Activated B cell treated with CpG ODN at 0.5 μM for 24 hours (primary cell): ENCODE data around the gene MYORG. TPM values are rescaled to one million over a fixed set of nuclear protein-coding genes. Genes with fewer than 3 reads are reported as not detected.

Experiments
- ATAC-seq: fragments of 200-7000 bp; cut with Tn5 transposase; one replicate; pipeline ENCODE4 v1.10.0; 2021; ENCODE audit warnings: low read depth, mild to moderate bottlenecking, moderate library complexity
- CTCF ChIA-PET: fragments of 350-600 bp; sonication (Branson Sonifier 250); formaldehyde crosslinking; loops from one replicate; lab custom pipeline; 2021; ENCODE audit warnings: antibody characterized with exemption; lab: Charles Lee
- POLR2A ChIA-PET: fragments of 350-600 bp; sonication (Branson Sonifier 250); formaldehyde crosslinking; loops from one replicate; lab custom pipeline; 2021; ENCODE audit warnings: antibody characterized with exemption; lab: Charles Lee
- DNase-seq: peaks from one replicate; pipeline ENCODE4 v3.0.0; 2022
- H3K27ac Mint-ChIP-seq: one replicate; pipeline ENCODE4 v1.8.0; 2020; ENCODE audit warnings: mixed read lengths
- H3K27me3 Mint-ChIP-seq: one replicate; pipeline ENCODE4 v1.8.0; 2021; ENCODE audit warnings: mixed read lengths
- H3K36me3 Mint-ChIP-seq: one replicate; pipeline ENCODE4 v1.8.0; 2021; ENCODE audit warnings: low read depth, mixed read lengths
- H3K4me1 Mint-ChIP-seq: one replicate; pipeline ENCODE4 v1.8.0; 2021; ENCODE audit warnings: mixed read lengths
- H3K4me3 Mint-ChIP-seq: one replicate; pipeline ENCODE4 v1.8.0; 2020; ENCODE audit warnings: mild to moderate bottlenecking, mixed read lengths
- H3K9me3 Mint-ChIP-seq: one replicate; pipeline ENCODE4 v1.8.0; 2020; ENCODE audit warnings: mixed read lengths
- CTCF ChIP-seq: fragments of 200-600 bp; IDR thresholded peaks from one replicate; pipeline ENCODE4 v1.8.0; 2022; ENCODE audit warnings: antibody characterized with exemption, mild to moderate bottlenecking
- intact Hi-C: fragments of 100-400 bp; cut with micrococcal nuclease; formaldehyde crosslinking; loops from one replicate; pipeline ENCODE4 v1.15.1; 2024
- total RNA-seq: library from RNA; stranded (reverse); gene quantifications from 2 replicates; pipeline ENCODE4 v1.2.3, GENCODE V29; 2022

MYORG gene
- total RNA-seq, 1 donor from 2014 or later: 0.24 TPM

GRCh38 chr9:34373749-34374148, 2.9 kb downstream of the MYORG start:
- no peaks in the 10 kb centered on the region for H3K36me3 Mint-ChIP-seq
- no peak overlapping the region for H3K4me3 Mint-ChIP-seq
- TF ChIP-seq CTCF: no peak
- H3K4me1 Mint-ChIP-seq: peaks cover 17% of the 10 kb centered on the region
- intact Hi-C loops: no loop called here
- DNase-seq (no peak), ATAC-seq (no peak)
- H3K27ac Mint-ChIP-seq: no peak overlapping the region
- H3K9me3 Mint-ChIP-seq: no peaks in the 10 kb centered on the region
- no peaks in the 10 kb centered on the region for H3K27me3 Mint-ChIP-seq
- CTCF ChIA-PET: no interaction called here
- POLR2A ChIA-PET: interaction anchor here (0.6 kb wide), 1 partner anchor 561 kb away, joined by 5 read pairs; no protein-coding TSS in a partner anchor

- ChIA-PET CTCF (no interaction called here), POLR2A (no interaction called here)
- DNase-seq (no peak), ATAC-seq (no peak)
- no peaks in the 10 kb centered on the region for H3K9me3 Mint-ChIP-seq
- peaks cover 2% of the 10 kb centered on the region for H3K36me3 Mint-ChIP-seq
- peaks cover 13% of the 10 kb centered on the region for H3K4me1 Mint-ChIP-seq
- no peak for TF ChIP-seq CTCF
- intact Hi-C loops: no loop called here
- H3K27ac Mint-ChIP-seq: no peak overlapping the region
- no peak overlapping the region for H3K4me3 Mint-ChIP-seq
- H3K27me3 Mint-ChIP-seq: no peaks in the 10 kb centered on the region
These were observed 4.2 kb downstream of the MYORG start for GRCh38 chr9:34372467-34373011.

DNA sequence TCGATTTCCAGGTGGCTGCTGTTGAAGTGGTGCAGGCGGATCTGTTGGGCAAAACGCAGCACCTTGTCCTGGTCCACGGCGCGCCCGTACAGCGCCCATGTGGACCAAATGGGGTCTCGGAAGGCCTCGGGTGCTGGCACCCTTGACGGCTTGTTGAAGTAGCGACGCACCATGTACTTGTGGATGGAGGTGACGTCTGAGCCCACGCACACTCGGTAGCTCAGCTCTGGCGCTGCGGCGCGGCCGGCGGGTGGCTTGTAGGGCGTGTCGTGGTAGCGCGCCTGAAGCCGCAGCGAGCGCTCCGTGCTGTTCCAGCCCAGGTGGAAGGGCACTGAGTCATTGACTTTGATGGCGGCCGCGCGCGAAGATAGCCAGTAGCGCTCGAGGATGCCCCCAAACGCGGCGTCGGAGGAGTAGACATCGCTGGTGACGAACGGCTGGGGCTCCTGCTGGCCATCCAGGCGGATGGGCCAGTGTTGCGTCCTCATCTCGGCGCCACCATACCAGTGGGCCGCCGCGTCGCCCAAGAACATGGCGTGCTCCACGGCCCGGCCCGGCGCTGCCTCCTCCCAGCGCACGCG, 4.7 kb downstream of the MYORG start:
- H3K4me3 Mint-ChIP-seq: no peak overlapping the region
- H3K4me1 Mint-ChIP-seq: peaks cover 10% of the 10 kb centered on the region
- no peak for DNase-seq
- no peak for TF ChIP-seq CTCF
- no peaks in the 10 kb centered on the region for H3K27me3 Mint-ChIP-seq
- ChIA-PET POLR2A (no interaction called here), CTCF (no interaction called here)
- no peaks in the 10 kb centered on the region for H3K9me3 Mint-ChIP-seq
- intact Hi-C loops: no loop called here
- H3K36me3 Mint-ChIP-seq: peaks cover 2% of the 10 kb centered on the region
- ATAC-seq: no peak
- no peak overlapping the region for H3K27ac Mint-ChIP-seq

GRCh38 chr9:34370970-34371880, 5.5 kb downstream of the MYORG start:
- H3K4me1 Mint-ChIP-seq: peaks cover 10% of the 10 kb centered on the region
- TF ChIP-seq CTCF: no peak
- POLR2A ChIA-PET: no interaction called here
- peak; percentile 42 for ATAC-seq
- peaks cover 2% of the 10 kb centered on the region for H3K36me3 Mint-ChIP-seq
- DNase-seq: no peak
- no peak overlapping the region for H3K27ac Mint-ChIP-seq
- CTCF ChIA-PET: interaction anchor here (0.9 kb wide), 1 partner anchor 40 kb away, joined by 3 read pairs; no protein-coding TSS in a partner anchor
- intact Hi-C loops: no loop called here
- no peaks in the 10 kb centered on the region for H3K9me3 Mint-ChIP-seq
- H3K4me3 Mint-ChIP-seq: peak overlapping the region; percentile 44
- H3K27me3 Mint-ChIP-seq: no peaks in the 10 kb centered on the region
